ENCODE data around the gene HS6ST2. TPM values are rescaled to one million over a fixed set of nuclear protein-coding genes. Genes with fewer than 3 reads are reported as not detected.

The HS6ST2 gene
- total and polyA plus RNA-seq, 5 donors from 2014 or later: not detected

DNA sequence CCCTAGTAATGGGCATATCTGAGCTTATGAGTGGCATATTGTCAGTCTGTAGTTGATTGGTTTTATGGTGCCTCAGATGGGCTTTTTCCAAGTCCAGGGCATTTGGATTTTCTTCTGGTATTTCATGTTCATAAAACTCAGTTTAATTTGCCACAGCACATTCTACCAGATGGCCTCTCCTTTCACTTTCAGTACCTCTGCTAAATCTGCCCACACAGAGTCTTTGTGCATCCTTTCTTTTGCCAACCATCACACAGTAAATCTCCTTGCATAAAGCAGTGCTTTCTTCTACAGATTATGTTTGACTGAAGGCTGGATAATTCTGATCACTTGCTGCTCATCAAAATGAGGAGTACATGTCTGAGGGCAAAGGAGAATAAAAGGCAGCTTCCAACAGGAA lies 98.2 kb downstream of the HS6ST2 start:
- Histone ChIP-seq H3K9me3 (ENCODE audit: control insufficient read depth in 2 of 2, low read length in 2 of 2) (no peaks in the 10 kb centered on the region), H3K4me1 (ENCODE audit: control insufficient read depth, insufficient read depth, low read length, poor library complexity, severe bottlenecking) (no peaks in the 10 kb centered on the region), H3K27ac (ENCODE audit: insufficient read depth, low read length, poor library complexity, severe bottlenecking) (no peak overlapping the region), H3K27me3 (ENCODE audit: control insufficient read depth, insufficient read depth, low read length) (no peaks in the 10 kb centered on the region), H3K36me3 (ENCODE audit: control insufficient read depth, insufficient read depth, low read length) (no peaks in the 10 kb centered on the region), H3K4me3 (ENCODE audit: low read depth, low read length) (no peak overlapping the region)
- H3K9me3 Mint-ChIP-seq: peaks cover 0 to 10% (median 0%) of the 10 kb centered on the region in 7 donors
- H3K4me1 Mint-ChIP-seq: peaks cover 0 to 5% (median 2%) of the 10 kb centered on the region in 4 donors
- no peaks in the 10 kb centered on the region for H3K27me3 Mint-ChIP-seq
- H3K4me3 Mint-ChIP-seq: no peak overlapping the region
- H3K27ac Mint-ChIP-seq: no peak overlapping the region
- H3K36me3 Mint-ChIP-seq: no peaks in the 10 kb centered on the region
- peak in 1 of 3 donors; percentile 11 for DNase-seq
- ATAC-seq (ENCODE audit: low read depth in 2 of 2): no peak

GRCh38 chrX:132858018-132858417 lies 100.4 kb downstream of the HS6ST2 start:
- H3K4me3 ChIP-seq (ENCODE audit: low read depth, low read length): no peak overlapping the region
- DNase-seq (peak in 1 of 3 donors; percentile 23), ATAC-seq (ENCODE audit: low read depth in 2 of 2) (no peak)
- Mint-ChIP-seq H3K27me3 (no peaks in the 10 kb centered on the region), H3K36me3 (no peaks in the 10 kb centered on the region), H3K4me1 (peaks cover 0 to 5% (median 2%) of the 10 kb centered on the region in 4 donors), H3K4me3 (no peak overlapping the region), H3K9me3 (peaks cover 0 to 7% (median 0%) of the 10 kb centered on the region in 7 donors), H3K27ac (no peak overlapping the region)
- H3K9me3 ChIP-seq (ENCODE audit: control insufficient read depth in 2 of 2, low read length in 2 of 2): no peaks in the 10 kb centered on the region
- no peak overlapping the region for H3K27ac ChIP-seq (ENCODE audit: insufficient read depth, low read length, poor library complexity, severe bottlenecking)
- H3K4me1 ChIP-seq (ENCODE audit: control insufficient read depth, insufficient read depth, low read length, poor library complexity, severe bottlenecking): no peaks in the 10 kb centered on the region
- H3K36me3 ChIP-seq (ENCODE audit: control insufficient read depth, insufficient read depth, low read length): no peaks in the 10 kb centered on the region
- H3K27me3 ChIP-seq (ENCODE audit: control insufficient read depth, insufficient read depth, low read length): no peaks in the 10 kb centered on the region

- Mint-ChIP-seq H3K4me3 (no peak overlapping the region), H3K4me1 (peaks cover 0 to 3% (median 0%) of the 10 kb centered on the region in 4 donors), H3K36me3 (no peaks in the 10 kb centered on the region), H3K27me3 (no peaks in the 10 kb centered on the region), H3K27ac (no peak overlapping the region), H3K9me3 (peaks cover 0 to 7% (median 0%) of the 10 kb centered on the region in 7 donors)
- Histone ChIP-seq H3K36me3 (ENCODE audit: control insufficient read depth, insufficient read depth, low read length) (no peaks in the 10 kb centered on the region), H3K27me3 (ENCODE audit: control insufficient read depth, insufficient read depth, low read length) (no peaks in the 10 kb centered on the region), H3K4me3 (ENCODE audit: low read depth, low read length) (no peak overlapping the region), H3K9me3 (ENCODE audit: control insufficient read depth in 2 of 2, low read length in 2 of 2) (no peaks in the 10 kb centered on the region), H3K4me1 (ENCODE audit: control insufficient read depth, insufficient read depth, low read length, poor library complexity, severe bottlenecking) (no peaks in the 10 kb centered on the region), H3K27ac (ENCODE audit: insufficient read depth, low read length, poor library complexity, severe bottlenecking) (no peak overlapping the region)
- peak in 1 of 3 donors; percentile 23 for DNase-seq
- no peak for ATAC-seq (ENCODE audit: low read depth in 2 of 2)
Measured at GRCh38 chrX:132855780-132856341, 102.6 kb downstream of the HS6ST2 start.

DNA sequence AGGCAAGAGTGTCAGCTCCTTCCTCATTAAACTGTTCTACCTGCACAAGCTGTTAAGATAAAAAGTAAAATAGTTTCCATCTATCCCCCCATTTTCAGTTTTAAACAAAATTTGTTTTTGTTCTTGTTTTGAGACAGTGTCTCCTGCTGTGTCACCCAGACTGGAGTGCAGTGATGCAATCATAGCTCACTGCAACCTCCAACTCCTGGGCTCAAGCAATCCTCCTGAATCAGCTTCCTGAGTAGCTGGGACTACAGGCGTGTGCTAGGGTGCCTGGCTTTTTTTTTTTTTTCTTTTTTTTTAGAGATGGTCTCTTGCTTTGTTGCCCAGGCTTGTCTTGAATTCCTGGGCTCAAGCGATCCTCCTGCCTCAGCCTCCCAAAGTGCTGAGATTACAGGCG lies 105.4 kb downstream of the HS6ST2 start:
- no peak overlapping the region for H3K4me3 ChIP-seq (ENCODE audit: low read depth, low read length)
- Mint-ChIP-seq H3K36me3 (no peaks in the 10 kb centered on the region), H3K27ac (peak overlapping the region in 1 of 3 donors; percentile 63), H3K4me1 (peaks cover 0 to 3% (median 0%) of the 10 kb centered on the region in 4 donors), H3K9me3 (no peaks in the 10 kb centered on the region), H3K27me3 (no peaks in the 10 kb centered on the region), H3K4me3 (no peak overlapping the region)
- no peaks in the 10 kb centered on the region for H3K9me3 ChIP-seq (ENCODE audit: control insufficient read depth in 2 of 2, low read length in 2 of 2)
- no peaks in the 10 kb centered on the region for H3K36me3 ChIP-seq (ENCODE audit: control insufficient read depth, insufficient read depth, low read length)
- H3K27ac ChIP-seq (ENCODE audit: insufficient read depth, low read length, poor library complexity, severe bottlenecking): no peak overlapping the region
- ATAC-seq (ENCODE audit: low read depth in 2 of 2) (no peak), DNase-seq (no peak)
- no peaks in the 10 kb centered on the region for H3K4me1 ChIP-seq (ENCODE audit: control insufficient read depth, insufficient read depth, low read length, poor library complexity, severe bottlenecking)
- no peaks in the 10 kb centered on the region for H3K27me3 ChIP-seq (ENCODE audit: control insufficient read depth, insufficient read depth, low read length)

- Mint-ChIP-seq H3K36me3 (no peaks in the 10 kb centered on the region), H3K4me3 (no peak overlapping the region), H3K4me1 (no peaks in the 10 kb centered on the region), H3K9me3 (peaks cover 0 to 2% (median 0%) of the 10 kb centered on the region in 7 donors), H3K27me3 (no peaks in the 10 kb centered on the region), H3K27ac (no peak overlapping the region)
- Histone ChIP-seq H3K27ac (ENCODE audit: insufficient read depth, low read length, poor library complexity, severe bottlenecking) (no peak overlapping the region), H3K4me1 (ENCODE audit: control insufficient read depth, insufficient read depth, low read length, poor library complexity, severe bottlenecking) (no peaks in the 10 kb centered on the region), H3K36me3 (ENCODE audit: control insufficient read depth, insufficient read depth, low read length) (no peaks in the 10 kb centered on the region), H3K27me3 (ENCODE audit: control insufficient read depth, insufficient read depth, low read length) (no peaks in the 10 kb centered on the region), H3K4me3 (ENCODE audit: low read depth, low read length) (no peak overlapping the region), H3K9me3 (ENCODE audit: control insufficient read depth in 2 of 2, low read length in 2 of 2) (no peaks in the 10 kb centered on the region)
- ATAC-seq (ENCODE audit: low read depth in 2 of 2) (no peak), DNase-seq (no peak)
Measured at GRCh38 chrX:132848296-132848970, 110.0 kb downstream of the HS6ST2 start.

DNA sequence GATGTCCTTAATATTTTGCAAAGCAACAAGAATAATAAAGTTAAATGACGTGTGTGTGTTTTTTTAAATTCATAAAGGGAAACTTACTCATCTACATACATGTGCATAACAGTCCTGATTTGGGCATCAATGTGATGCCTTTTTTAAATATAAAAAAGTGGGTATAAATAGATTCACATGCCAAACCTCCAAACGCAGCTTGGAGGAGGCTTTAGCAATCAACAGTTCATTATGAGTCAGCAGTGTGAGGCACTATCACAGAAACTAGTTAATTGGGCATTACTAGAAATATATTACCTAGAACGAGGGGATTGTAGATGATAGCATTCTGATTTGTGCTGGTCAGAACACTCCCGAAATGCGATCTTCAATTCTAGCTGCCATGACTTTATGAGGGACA lies 115.1 kb downstream of the HS6ST2 start:
- Histone ChIP-seq H3K9me3 (ENCODE audit: control insufficient read depth in 2 of 2, low read length in 2 of 2) (no peaks in the 10 kb centered on the region), H3K4me1 (ENCODE audit: control insufficient read depth, insufficient read depth, low read length, poor library complexity, severe bottlenecking) (no peaks in the 10 kb centered on the region), H3K4me3 (ENCODE audit: low read depth, low read length) (no peak overlapping the region), H3K27me3 (ENCODE audit: control insufficient read depth, insufficient read depth, low read length) (no peaks in the 10 kb centered on the region), H3K36me3 (ENCODE audit: control insufficient read depth, insufficient read depth, low read length) (no peaks in the 10 kb centered on the region), H3K27ac (ENCODE audit: insufficient read depth, low read length, poor library complexity, severe bottlenecking) (no peak overlapping the region)
- no peak for DNase-seq
- Mint-ChIP-seq H3K27ac (no peak overlapping the region), H3K9me3 (peaks cover 0 to 2% (median 0%) of the 10 kb centered on the region in 7 donors), H3K4me3 (no peak overlapping the region), H3K36me3 (no peaks in the 10 kb centered on the region), H3K27me3 (no peaks in the 10 kb centered on the region), H3K4me1 (no peaks in the 10 kb centered on the region)
- ATAC-seq (ENCODE audit: low read depth in 2 of 2): no peak

DNA sequence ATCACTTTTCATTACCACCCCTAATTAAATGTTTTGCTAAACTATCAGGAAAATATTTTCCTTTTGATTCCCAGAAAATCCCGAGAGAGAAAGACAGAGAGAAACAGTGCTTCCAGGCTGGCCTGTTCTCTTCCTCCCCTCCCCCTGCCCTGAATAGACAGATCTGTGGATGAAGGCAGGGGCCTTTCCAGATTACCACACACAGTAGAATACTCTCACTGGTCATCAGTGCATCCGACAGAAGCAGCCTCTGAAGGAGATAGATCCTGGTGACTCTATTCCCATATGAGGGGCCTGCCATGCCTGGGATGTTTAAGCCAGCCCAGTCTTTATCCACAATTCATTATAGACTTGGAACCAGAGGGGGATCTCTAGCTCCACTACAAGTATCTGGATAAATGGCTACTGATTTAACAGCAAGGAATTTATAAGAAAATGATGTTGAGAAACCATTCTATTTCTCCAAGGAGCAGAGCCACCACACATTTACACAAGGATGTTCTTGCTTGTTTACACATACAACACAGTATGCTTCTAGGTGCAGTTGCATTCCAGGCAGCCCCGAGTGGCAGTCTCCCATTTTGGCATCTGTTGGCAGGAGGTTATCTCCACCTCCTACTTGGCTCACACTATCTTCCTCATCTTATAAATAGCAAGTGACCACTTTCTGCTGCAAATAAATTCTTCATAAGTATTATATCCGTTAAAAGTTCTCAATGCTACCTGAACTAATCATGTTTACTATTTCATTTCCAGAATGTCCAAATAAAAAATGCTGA lies 115.8 kb downstream of the HS6ST2 start:
- no peaks in the 10 kb centered on the region for H3K36me3 Mint-ChIP-seq
- no peak overlapping the region for H3K27ac Mint-ChIP-seq
- no peaks in the 10 kb centered on the region for H3K4me1 Mint-ChIP-seq
- H3K27me3 ChIP-seq (ENCODE audit: control insufficient read depth, insufficient read depth, low read length): no peaks in the 10 kb centered on the region
- no peak for ATAC-seq (ENCODE audit: low read depth in 2 of 2)
- no peak overlapping the region for H3K4me3 Mint-ChIP-seq
- H3K27ac ChIP-seq (ENCODE audit: insufficient read depth, low read length, poor library complexity, severe bottlenecking): no peak overlapping the region
- no peak overlapping the region for H3K4me3 ChIP-seq (ENCODE audit: low read depth, low read length)
- H3K4me1 ChIP-seq (ENCODE audit: control insufficient read depth, insufficient read depth, low read length, poor library complexity, severe bottlenecking): no peaks in the 10 kb centered on the region
- peaks cover 0 to 2% (median 0%) of the 10 kb centered on the region in 7 donors for H3K9me3 Mint-ChIP-seq
- no peak for DNase-seq
- no peaks in the 10 kb centered on the region for H3K27me3 Mint-ChIP-seq
- no peaks in the 10 kb centered on the region for H3K9me3 ChIP-seq (ENCODE audit: control insufficient read depth in 2 of 2, low read length in 2 of 2)
- H3K36me3 ChIP-seq (ENCODE audit: control insufficient read depth, insufficient read depth, low read length): no peaks in the 10 kb centered on the region

All from CD4-positive, CD25-positive, alpha-beta regulatory T cell (primary cell).